Measurements from ENCODE around the gene SH3BGRL2. TPM values are rescaled to one million over a fixed set of nuclear protein-coding genes. Genes with fewer than 3 reads are reported as not detected.

SH3BGRL2 gene
- total RNA-seq, 2 donors from 2014 or later = 26.8 to 93.3 TPM

DNA sequence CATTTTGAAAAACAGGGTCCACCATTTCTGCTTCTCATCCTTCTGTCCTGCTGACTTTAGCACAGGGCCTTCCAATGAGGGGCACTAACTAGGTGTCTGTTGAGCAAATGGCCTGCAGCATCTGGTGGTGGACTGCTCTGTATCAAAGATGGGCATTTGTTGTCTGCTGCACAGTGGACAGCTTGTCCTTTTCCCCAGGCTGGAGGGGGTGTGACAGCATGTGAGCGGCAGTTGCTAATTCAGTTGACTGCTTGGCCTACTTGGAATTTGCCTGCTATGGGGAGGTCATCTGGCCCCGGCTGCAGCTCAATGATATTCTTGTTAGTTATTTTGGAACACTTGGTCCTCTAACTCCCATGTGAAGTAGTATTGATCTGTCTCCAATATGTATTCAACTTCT, 93.7 kb downstream of the SH3BGRL2 start:
- Histone ChIP-seq H3K27me3 (replicated peaks; ENCODE audit: insufficient read depth) (no peaks in the 10 kb centered on the region), H3K36me3 (no peaks in the 10 kb centered on the region), H3K9me3 (no peaks in the 10 kb centered on the region), H3K4me3 (no peak overlapping the region), H3K27ac (no peak overlapping the region), H3K4me1 (replicated peaks) (no peaks in the 10 kb centered on the region)
- 92% methylated on average over 2 of the region's 2 CpGs for WGBS
- TF ChIP-seq POLR2A (IDR thresholded peaks at IDR 0.05) (no peak), POLR2AphosphoS5 (IDR thresholded peaks at IDR 0.05) (no peak)
- TF ChIP-seq, protein P1, sequence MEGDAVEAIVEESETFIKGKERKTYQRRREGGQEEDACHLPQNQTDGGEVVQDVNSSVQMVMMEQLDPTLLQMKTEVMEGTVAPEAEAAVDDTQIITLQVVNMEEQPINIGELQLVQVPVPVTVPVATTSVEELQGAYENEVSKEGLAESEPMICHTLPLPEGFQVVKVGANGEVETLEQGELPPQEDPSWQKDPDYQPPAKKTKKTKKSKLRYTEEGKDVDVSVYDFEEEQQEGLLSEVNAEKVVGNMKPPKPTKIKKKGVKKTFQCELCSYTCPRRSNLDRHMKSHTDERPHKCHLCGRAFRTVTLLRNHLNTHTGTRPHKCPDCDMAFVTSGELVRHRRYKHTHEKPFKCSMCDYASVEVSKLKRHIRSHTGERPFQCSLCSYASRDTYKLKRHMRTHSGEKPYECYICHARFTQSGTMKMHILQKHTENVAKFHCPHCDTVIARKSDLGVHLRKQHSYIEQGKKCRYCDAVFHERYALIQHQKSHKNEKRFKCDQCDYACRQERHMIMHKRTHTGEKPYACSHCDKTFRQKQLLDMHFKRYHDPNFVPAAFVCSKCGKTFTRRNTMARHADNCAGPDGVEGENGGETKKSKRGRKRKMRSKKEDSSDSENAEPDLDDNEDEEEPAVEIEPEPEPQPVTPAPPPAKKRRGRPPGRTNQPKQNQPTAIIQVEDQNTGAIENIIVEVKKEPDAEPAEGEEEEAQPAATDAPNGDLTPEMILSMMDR (IDR thresholded peaks at IDR 0.05) = no peak
- no peak for DNase-seq (ENCODE audit: low spot score)
- intact Hi-C loops (cut with DNase I) = no loop called here

DNA sequence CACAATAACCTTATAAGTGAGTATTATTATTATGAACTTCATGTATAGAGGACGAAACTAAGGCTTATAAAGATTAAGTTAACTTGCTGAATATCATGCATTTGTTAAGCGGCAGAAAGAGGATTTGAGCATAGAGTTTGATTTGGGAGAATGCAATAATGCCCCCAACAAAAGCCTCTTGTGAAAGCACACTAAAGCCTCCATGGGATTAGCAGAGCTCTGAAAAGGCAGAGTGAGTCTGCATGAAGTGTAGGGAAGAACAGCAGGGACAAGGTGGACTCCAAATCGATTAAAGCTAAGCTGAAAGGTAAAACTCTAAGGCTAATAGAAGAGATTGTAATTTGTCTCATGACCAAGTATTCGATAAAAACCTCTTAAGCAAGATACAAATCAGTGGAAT, 100.3 kb downstream of the SH3BGRL2 start:
- no peak overlapping the region for H3K4me3 ChIP-seq
- H3K27ac ChIP-seq = no peak overlapping the region
- no peaks in the 10 kb centered on the region for H3K27me3 ChIP-seq (replicated peaks; ENCODE audit: insufficient read depth)
- 91% methylated on average over 4 of the region's 4 CpGs for WGBS
- no peaks in the 10 kb centered on the region for H3K9me3 ChIP-seq
- no peaks in the 10 kb centered on the region for H3K36me3 ChIP-seq
- no peaks in the 10 kb centered on the region for H3K4me1 ChIP-seq (replicated peaks)
- no peak for DNase-seq (ENCODE audit: low spot score)
- intact Hi-C loops (cut with DNase I) = no loop called here
- TF ChIP-seq, protein P1 (IDR thresholded peaks at IDR 0.05) = no peak
- TF ChIP-seq POLR2AphosphoS5 (IDR thresholded peaks at IDR 0.05) (no peak), POLR2A (IDR thresholded peaks at IDR 0.05) (no peak)

DNA sequence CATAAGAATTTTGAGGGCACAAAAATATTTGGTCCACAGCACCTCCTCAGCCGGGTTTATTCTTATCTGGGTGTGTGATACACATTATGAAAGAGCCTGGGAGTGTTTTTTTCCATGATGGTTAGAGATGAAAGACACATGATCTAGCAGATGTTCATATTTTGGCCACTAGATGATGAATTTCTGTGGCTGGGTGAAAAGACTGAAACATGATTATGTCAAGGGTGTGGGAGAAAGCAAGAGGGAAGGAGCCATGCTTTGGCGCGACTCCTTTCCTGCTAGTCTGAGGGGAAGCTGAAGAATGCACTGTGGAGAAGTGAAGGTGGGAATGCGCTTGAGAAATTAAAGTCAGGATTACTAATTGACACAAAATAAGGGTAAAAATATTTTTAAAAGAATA, 102.3 kb downstream of the SH3BGRL2 start:
- Histone ChIP-seq H3K36me3 (no peaks in the 10 kb centered on the region), H3K4me3 (no peak overlapping the region), H3K9me3 (no peaks in the 10 kb centered on the region), H3K27me3 (replicated peaks; ENCODE audit: insufficient read depth) (no peaks in the 10 kb centered on the region), H3K27ac (no peak overlapping the region), H3K4me1 (replicated peaks) (no peaks in the 10 kb centered on the region)
- no peak for DNase-seq (ENCODE audit: low spot score)
- TF ChIP-seq, protein P1 (IDR thresholded peaks at IDR 0.05) = no peak
- TF ChIP-seq POLR2A (IDR thresholded peaks at IDR 0.05) (no peak), POLR2AphosphoS5 (IDR thresholded peaks at IDR 0.05) (no peak)
- WGBS = 96% methylated on average over 4 of the region's 4 CpGs
- intact Hi-C loops (cut with DNase I) = no loop called here

DNA sequence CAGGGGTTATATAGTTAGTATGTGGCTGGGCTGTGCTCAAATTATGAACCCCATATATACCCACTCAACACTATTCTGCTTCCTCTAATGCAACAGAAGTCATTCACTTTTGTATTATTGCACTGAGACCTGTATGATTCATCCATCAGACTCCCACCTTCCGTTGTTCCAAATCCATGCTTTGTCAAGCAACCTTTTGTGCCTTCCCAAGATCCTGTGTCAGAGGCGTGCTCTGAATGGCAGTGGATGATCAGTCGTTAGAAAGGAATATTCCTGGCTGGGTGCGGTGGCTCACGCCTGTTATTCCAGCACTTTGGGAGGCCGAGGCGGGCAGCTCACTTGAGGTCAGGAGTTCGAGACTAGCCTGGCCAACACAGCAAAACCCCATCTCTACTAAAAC, 103.2 kb downstream of the SH3BGRL2 start:
- no peak for TF ChIP-seq POLR2AphosphoS5 (IDR thresholded peaks at IDR 0.05)
- no peak for TF ChIP-seq POLR2A (IDR thresholded peaks at IDR 0.05)
- TF ChIP-seq, protein P1 (IDR thresholded peaks at IDR 0.05) = no peak
- intact Hi-C loops (cut with DNase I) = no loop called here
- Histone ChIP-seq H3K36me3 (no peaks in the 10 kb centered on the region), H3K27me3 (replicated peaks; ENCODE audit: insufficient read depth) (no peaks in the 10 kb centered on the region), H3K9me3 (no peaks in the 10 kb centered on the region), H3K4me3 (no peak overlapping the region), H3K4me1 (replicated peaks) (no peaks in the 10 kb centered on the region), H3K27ac (no peak overlapping the region)
- no peak for DNase-seq (ENCODE audit: low spot score)
- WGBS = 92% methylated on average over 8 of the region's 8 CpGs

DNA sequence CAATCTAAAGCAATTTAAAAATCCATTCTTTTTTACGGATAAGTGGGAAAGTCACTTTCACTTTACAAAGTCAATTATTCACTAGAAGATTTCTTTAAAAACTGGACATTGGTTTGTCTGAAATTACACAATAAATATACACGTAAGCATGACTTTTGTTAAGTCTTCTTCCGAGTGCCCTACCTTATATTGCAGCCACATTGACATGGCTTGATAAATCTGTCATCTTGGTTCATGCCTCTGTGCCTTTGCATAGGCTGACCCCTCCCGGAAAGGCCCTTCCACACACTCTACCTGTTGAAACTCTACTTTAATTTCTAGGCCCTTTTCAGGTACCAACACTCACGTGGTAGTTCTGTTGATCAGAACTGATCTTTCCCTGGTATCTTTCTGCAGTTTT, 104.1 kb downstream of the SH3BGRL2 start:
- no peak overlapping the region for H3K27ac ChIP-seq
- TF ChIP-seq, protein P1 (IDR thresholded peaks at IDR 0.05) = no peak
- TF ChIP-seq POLR2AphosphoS5 (IDR thresholded peaks at IDR 0.05) (no peak), POLR2A (IDR thresholded peaks at IDR 0.05) (no peak)
- no peaks in the 10 kb centered on the region for H3K9me3 ChIP-seq
- no peaks in the 10 kb centered on the region for H3K4me1 ChIP-seq (replicated peaks)
- no peaks in the 10 kb centered on the region for H3K27me3 ChIP-seq (replicated peaks; ENCODE audit: insufficient read depth)
- intact Hi-C loops (cut with DNase I) = no loop called here
- DNase-seq (ENCODE audit: low spot score) = no peak
- WGBS = 94% methylated on average over 5 of the region's 5 CpGs
- H3K4me3 ChIP-seq = no peak overlapping the region
- no peaks in the 10 kb centered on the region for H3K36me3 ChIP-seq

All from prostate gland (tissue), 2 donors.